Adrenal gland (tissue), 12 donors: ENCODE data around the gene UCN. TPM values are rescaled to one million over a fixed set of nuclear protein-coding genes. Genes with fewer than 3 reads are reported as not detected.

Experiments
- DNase-seq, 7 donors: peaks; one replicate each; pipeline ENCODE4 v3.0.0-alpha.2; 2019 to 2020
- H3K27ac ChIP-seq, 5 donors: fragments of 200-600 bp; sonication (generic) in 4 of 5; 1 replicate in 3 of 5; 2 replicates in 2 of 5; pipeline versions ENCODE4 v1.5.1 to v1.8.0; 2016 to 2020; ENCODE audit warnings: mild to moderate bottlenecking in 1 of 5
- H3K27me3 ChIP-seq: fragments of 200-600 bp; 2 replicates; pipeline ENCODE4 v1.8.0; 2021
- H3K36me3 ChIP-seq, 2 donors: fragments of 200-600 bp; replicated peaks in 1 of 2; 1 replicate in 1 of 2; 2 replicates in 1 of 2; pipeline versions ENCODE4 v1.5.1 to v1.8.0; 2018 to 2022
- H3K4me1 ChIP-seq, 2 donors: fragments of 200-600 bp; replicated peaks in 1 of 2; 1 replicate in 1 of 2; 2 replicates in 1 of 2; pipeline versions ENCODE4 v1.5.1 to v1.8.0; 2018 to 2021
- H3K4me3 ChIP-seq, 4 donors: fragments of 200-600 bp; sonication (generic) in 3 of 4; one replicate each; pipeline ENCODE4 v1.5.1; 2016 to 2018
- H3K9me3 ChIP-seq, 3 donors: fragments of 200-600 bp; sonication (generic) in 1 of 3; replicated peaks in 1 of 3; 1 replicate in 2 of 3; 2 replicates in 1 of 3; pipeline versions ENCODE4 v1.5.1 to v1.8.0; 2016 to 2021
- POLR2A ChIP-seq, 2 donors: fragments of 450-650 bp; IDR thresholded peaks; one replicate each; pipeline ENCODE4 v1.6.1; 2017; ENCODE audit warnings: antibody characterized with exemption in 2 of 2, mild to moderate bottlenecking in 2 of 2, moderate library complexity in 1 of 2
- WGBS, 4 donors: extraction: QIAGEN DNeasy Blood & Tissue Kit in 2 of 4; methylation state at CpG; one replicate each; pipeline versions ENCODE4 v1.1.5 to v1.1.7; 2013 to 2017; 5-methylcytosine and 5-hydroxymethylcytosine counted together
- intact Hi-C, 2 donors: fragments of 100-400 bp; cut with DNase I; formaldehyde crosslinking; loops; one replicate each; pipeline versions ENCODE4 v1.14.1 to v1.15.0; 2022 to 2023
- polyA plus RNA-seq, 3 donors: library from polyadenylated mRNA; stranded (reverse); fragments of 200-250 nt in 2 of 3; fragments of 350-450 nt in 1 of 3; fragmentation: Illumina TruSeq in 1 of 3; extraction: RNeasy Lipid Tissue Mini Kit (QIAGEN cat#74804) in 1 of 3; gene quantifications; one replicate each; pipeline ENCODE4 v1.2.3, GENCODE V29; 2013 to 2014
- total RNA-seq, 9 donors: library from RNA; depleted of rRNA in 4 of 9; stranded (reverse); fragments of >200 nt in 4 of 9; fragments of 120-200 nt in 1 of 9; fragmentation: NEBNext Ultra II Directional in 1 of 9; extraction: Animal tissue kit (Norgen Biotek cat#: 25700) in 1 of 9; gene quantifications; one replicate each; pipeline versions ENCODE4 v1.1.0 to v1.2.4, GENCODE V29; 2013 to 2023
- TF ChIP-seq, protein P1 (sequence below), 6 experiments: fragments of 450-650 bp in 4 of 6; fragments of 200-600 bp in 2 of 6; sonication (generic) in 1 of 6; IDR thresholded peaks; 1 replicate in 5 of 6; 2 replicates in 1 of 6; pipeline versions ENCODE4 v1.5.1 to v1.8.0; 2016 to 2021; ENCODE audit warnings: antibody characterized with exemption in 6 of 6, mild to moderate bottlenecking in 2 of 6, moderate library complexity in 1 of 6
- donor health status: healthy with polysubstance abuse.
- donor health status: Bipolar disorder and iron deficiency.
- donor health status: DM: yes; HTN: yes; CAD: no.
- donor health status: DM: no; HTN: no; CAD: no.
- donor health status: DM: no; HTN: no; CAD: no.
- donor health status: DM: yes; HTN: yes; CAD: no.

UCN gene
- total and polyA plus RNA-seq, 12 donors = 0.42 to 14.9 (median 4.0) TPM

DNA sequence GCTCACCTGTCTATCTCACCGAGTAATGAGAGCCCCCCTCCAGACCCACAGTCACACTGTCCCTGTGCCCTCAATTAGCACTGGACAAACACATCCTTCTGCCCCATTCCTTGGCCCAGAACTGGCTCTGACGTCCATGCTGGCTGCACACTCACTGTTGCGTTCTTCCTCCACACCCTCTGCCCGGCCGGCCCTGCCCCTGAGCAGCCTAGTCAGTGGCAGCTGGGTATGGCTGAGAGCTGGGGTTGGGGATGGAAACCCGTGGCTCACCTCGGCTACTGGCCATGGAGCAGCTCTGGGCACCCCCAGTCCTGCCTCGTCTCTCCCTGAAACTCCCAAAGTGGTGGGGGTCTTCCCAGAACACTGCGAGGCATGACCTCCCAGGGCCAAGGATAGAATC is 6.5 kb upstream of the UCN start:
- intact Hi-C loops = no loop called here
- peaks cover 0 to 2% of the 10 kb centered on the region in 2 donors for H3K36me3 ChIP-seq
- no peak overlapping the region for H3K27ac ChIP-seq
- no peaks in the 10 kb centered on the region for H3K9me3 ChIP-seq
- TF ChIP-seq POLR2A (IDR thresholded peaks at IDR 0.05) = no peak
- TF ChIP-seq, protein P1, sequence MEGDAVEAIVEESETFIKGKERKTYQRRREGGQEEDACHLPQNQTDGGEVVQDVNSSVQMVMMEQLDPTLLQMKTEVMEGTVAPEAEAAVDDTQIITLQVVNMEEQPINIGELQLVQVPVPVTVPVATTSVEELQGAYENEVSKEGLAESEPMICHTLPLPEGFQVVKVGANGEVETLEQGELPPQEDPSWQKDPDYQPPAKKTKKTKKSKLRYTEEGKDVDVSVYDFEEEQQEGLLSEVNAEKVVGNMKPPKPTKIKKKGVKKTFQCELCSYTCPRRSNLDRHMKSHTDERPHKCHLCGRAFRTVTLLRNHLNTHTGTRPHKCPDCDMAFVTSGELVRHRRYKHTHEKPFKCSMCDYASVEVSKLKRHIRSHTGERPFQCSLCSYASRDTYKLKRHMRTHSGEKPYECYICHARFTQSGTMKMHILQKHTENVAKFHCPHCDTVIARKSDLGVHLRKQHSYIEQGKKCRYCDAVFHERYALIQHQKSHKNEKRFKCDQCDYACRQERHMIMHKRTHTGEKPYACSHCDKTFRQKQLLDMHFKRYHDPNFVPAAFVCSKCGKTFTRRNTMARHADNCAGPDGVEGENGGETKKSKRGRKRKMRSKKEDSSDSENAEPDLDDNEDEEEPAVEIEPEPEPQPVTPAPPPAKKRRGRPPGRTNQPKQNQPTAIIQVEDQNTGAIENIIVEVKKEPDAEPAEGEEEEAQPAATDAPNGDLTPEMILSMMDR (IDR thresholded peaks at IDR 0.05) = no peak
- H3K4me3 ChIP-seq = no peak overlapping the region
- no peak for DNase-seq
- WGBS, 4 donors = 87 to 91% (median 89%) methylated on average over 5 to 9 of the region's 9 CpGs
- H3K27me3 ChIP-seq = no peaks in the 10 kb centered on the region
- no peaks in the 10 kb centered on the region for H3K4me1 ChIP-seq

DNA sequence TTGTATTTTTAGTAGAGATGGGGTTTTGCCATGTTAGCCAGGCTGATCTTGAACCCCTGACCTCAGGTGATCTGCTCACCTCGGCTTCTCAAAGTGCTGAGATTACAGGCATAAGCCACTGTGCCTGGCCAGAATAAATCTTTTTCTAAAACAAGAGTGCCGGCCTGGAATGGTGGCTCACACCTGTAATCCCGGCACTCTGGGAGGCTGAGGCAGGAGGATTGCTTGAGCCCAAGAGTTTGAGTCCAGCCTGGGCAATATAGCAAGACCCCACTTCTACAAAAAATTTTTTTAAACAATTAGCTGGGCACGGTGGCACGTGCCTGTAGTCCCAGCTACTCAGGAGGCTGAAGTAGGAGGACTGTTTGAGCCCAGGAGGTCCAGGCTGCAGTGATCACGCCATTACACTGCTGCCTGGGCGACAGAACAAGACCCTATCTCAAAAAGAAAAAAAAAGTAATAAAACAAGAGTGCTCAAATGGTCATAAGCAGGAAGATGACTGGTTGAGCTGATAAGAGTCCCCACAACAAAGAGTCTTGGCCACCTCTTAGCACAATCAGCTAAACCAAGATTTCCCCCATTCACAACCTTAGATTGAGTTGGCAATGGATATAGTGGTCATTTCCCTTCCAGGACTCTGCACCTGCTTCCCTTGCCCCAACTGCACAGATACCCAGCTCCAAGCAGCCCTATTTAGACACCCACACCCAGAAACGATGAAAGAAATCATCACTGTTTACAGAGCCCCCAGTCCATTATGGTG is 5.8 kb upstream of the UCN start:
- TF ChIP-seq POLR2A (IDR thresholded peaks at IDR 0.05) = no peak
- TF ChIP-seq, protein P1 (IDR thresholded peaks at IDR 0.05) = no peak
- Histone ChIP-seq H3K36me3 (peaks cover 0 to 6% of the 10 kb centered on the region in 2 donors), H3K27me3 (no peaks in the 10 kb centered on the region), H3K9me3 (no peaks in the 10 kb centered on the region), H3K4me3 (no peak overlapping the region), H3K4me1 (no peaks in the 10 kb centered on the region), H3K27ac (no peak overlapping the region)
- no peak for DNase-seq
- intact Hi-C loops = no loop called here
- 92 to 96% (median 94%) methylated on average over 8 of the region's 8 CpGs for WGBS, 4 donors

- 89 to 100% (median 97%) methylated on average over 2 to 3 of the region's 3 CpGs for WGBS, 4 donors
- Histone ChIP-seq H3K9me3 (no peaks in the 10 kb centered on the region), H3K4me3 (no peak overlapping the region), H3K4me1 (peaks cover 10 to 15% of the 10 kb centered on the region in 2 donors), H3K36me3 (peaks cover 0 to 6% of the 10 kb centered on the region in 2 donors), H3K27me3 (peaks cover 10% of the 10 kb centered on the region), H3K27ac (no peak overlapping the region)
- TF ChIP-seq POLR2A (IDR thresholded peaks at IDR 0.05) = no peak
- TF ChIP-seq, protein P1 (IDR thresholded peaks at IDR 0.05) = no peak
- intact Hi-C loops = no loop called here
- no peak for DNase-seq
These were observed 3.9 kb upstream of the UCN start for GRCh38 chr2:27312152-27312551.

GRCh38 chr2:27309651-27310050 is 1.4 kb upstream of the UCN start:
- TF ChIP-seq, protein P1 (IDR thresholded peaks at IDR 0.05) = no peak
- TF ChIP-seq POLR2A (IDR thresholded peaks at IDR 0.05) = no peak
- intact Hi-C loops = loop anchor here in 1 of 2 donors (10.0 kb wide), 1 partner anchor 65 kb away; no protein-coding TSS in a partner anchor
- no peak overlapping the region for H3K4me3 ChIP-seq
- 91 to 93% (median 92%) methylated on average over 6 of the region's 6 CpGs for WGBS, 4 donors
- H3K9me3 ChIP-seq = no peaks in the 10 kb centered on the region
- H3K4me1 ChIP-seq = peaks cover 10 to 21% of the 10 kb centered on the region in 2 donors
- DNase-seq = no peak
- H3K27me3 ChIP-seq = peaks cover 19% of the 10 kb centered on the region
- H3K36me3 ChIP-seq = peaks cover 0 to 6% of the 10 kb centered on the region in 2 donors
- no peak overlapping the region for H3K27ac ChIP-seq
